Measurements from ENCODE around the gene SHB.

DNA sequence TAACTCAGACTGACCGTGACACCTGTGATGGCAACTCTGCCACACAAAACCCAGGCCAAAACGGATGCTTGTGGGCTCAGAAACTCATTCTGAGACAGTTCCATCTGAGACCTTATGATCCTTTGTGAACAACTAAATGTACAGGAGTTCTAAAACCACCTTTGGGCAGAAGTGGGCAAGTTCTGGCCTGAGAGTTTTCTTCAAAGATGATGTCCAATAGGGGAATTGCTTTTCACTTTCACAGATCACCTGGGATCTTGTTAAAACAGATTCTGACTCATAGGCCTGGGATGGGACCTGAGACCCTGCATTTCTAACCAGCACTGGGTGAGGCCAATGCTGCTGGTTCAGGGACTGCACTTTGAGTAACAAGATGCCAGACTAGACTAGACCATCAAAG is 97.3 kb downstream of the SHB start:
- TF ChIP-seq POLR2A (IDR thresholded peaks at IDR 0.05) = no peak
- TF ChIP-seq, protein P1, sequence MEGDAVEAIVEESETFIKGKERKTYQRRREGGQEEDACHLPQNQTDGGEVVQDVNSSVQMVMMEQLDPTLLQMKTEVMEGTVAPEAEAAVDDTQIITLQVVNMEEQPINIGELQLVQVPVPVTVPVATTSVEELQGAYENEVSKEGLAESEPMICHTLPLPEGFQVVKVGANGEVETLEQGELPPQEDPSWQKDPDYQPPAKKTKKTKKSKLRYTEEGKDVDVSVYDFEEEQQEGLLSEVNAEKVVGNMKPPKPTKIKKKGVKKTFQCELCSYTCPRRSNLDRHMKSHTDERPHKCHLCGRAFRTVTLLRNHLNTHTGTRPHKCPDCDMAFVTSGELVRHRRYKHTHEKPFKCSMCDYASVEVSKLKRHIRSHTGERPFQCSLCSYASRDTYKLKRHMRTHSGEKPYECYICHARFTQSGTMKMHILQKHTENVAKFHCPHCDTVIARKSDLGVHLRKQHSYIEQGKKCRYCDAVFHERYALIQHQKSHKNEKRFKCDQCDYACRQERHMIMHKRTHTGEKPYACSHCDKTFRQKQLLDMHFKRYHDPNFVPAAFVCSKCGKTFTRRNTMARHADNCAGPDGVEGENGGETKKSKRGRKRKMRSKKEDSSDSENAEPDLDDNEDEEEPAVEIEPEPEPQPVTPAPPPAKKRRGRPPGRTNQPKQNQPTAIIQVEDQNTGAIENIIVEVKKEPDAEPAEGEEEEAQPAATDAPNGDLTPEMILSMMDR (IDR thresholded peaks at IDR 0.05) = no peak
- TF ChIP-seq POLR2AphosphoS5 (IDR thresholded peaks at IDR 0.05) = no peak
- no peak for TF ChIP-seq EP300 (IDR thresholded peaks at IDR 0.05)
